Fibroblast of lung (primary cell): ENCODE results near the gene PRDM16.

Source experiments
- CTCF ChIP-seq, 2 donors: IDR thresholded peaks in 1 of 2; conservative IDR thresholded peaks in 1 of 2; 1 replicate in 1 of 2; 2 replicates in 1 of 2; pipeline ENCODE4 v1.5.1; 2011 to 2012; ENCODE audit warnings: low read length in 2 of 2, control low read depth in 1 of 2, inconsistent platforms in 1 of 2, low read depth in 1 of 2, mild to moderate bottlenecking in 1 of 2
- EZH2 ChIP-seq: IDR thresholded peaks from 2 replicates; pipeline ENCODE4 v1.5.1; 2012; ENCODE audit warnings: low read length, control low read depth, mild to moderate bottlenecking; ENCODE audit errors: missing control alignments

GRCh38 chr1:3138623-3139151 lies 69.7 kb downstream of the PRDM16 start:
- TF ChIP-seq EZH2 (no peak), CTCF (conservative IDR thresholded peaks at IDR 0.05 in 1 of 2, IDR thresholded peaks at IDR 0.05 in 1 of 2; ENCODE audit: low read depth in 1 of 2, low read length in 2 of 2) (no peak)
